ENCODE data around the gene COL6A6.

DNA sequence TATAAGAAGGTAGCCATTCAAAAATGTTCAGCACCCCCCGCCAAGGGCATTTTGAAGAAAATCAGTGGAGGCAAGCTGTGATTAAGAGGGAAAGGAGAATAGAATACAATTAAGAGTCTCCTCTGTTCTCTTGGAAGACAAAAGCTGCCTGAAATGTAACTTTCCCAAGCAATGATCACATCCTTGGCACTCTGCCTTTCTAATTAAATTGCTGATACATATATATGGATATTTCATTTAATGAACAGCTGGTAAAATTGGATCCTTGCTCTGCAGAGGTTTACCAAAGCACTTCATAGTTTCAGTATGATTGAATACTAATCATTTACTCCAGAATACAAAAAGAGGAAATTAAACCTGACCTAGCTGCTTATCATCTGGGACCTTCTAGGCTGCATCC lies 10.4 kb downstream of the COL6A6 start:
- TF ChIP-seq, protein P1, sequence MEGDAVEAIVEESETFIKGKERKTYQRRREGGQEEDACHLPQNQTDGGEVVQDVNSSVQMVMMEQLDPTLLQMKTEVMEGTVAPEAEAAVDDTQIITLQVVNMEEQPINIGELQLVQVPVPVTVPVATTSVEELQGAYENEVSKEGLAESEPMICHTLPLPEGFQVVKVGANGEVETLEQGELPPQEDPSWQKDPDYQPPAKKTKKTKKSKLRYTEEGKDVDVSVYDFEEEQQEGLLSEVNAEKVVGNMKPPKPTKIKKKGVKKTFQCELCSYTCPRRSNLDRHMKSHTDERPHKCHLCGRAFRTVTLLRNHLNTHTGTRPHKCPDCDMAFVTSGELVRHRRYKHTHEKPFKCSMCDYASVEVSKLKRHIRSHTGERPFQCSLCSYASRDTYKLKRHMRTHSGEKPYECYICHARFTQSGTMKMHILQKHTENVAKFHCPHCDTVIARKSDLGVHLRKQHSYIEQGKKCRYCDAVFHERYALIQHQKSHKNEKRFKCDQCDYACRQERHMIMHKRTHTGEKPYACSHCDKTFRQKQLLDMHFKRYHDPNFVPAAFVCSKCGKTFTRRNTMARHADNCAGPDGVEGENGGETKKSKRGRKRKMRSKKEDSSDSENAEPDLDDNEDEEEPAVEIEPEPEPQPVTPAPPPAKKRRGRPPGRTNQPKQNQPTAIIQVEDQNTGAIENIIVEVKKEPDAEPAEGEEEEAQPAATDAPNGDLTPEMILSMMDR (IDR thresholded peaks at IDR 0.05), result no peak
- no peak for TF ChIP-seq POLR2A (IDR thresholded peaks at IDR 0.05)
